GM23338 (cell line): Measurements from ENCODE around the gene GPR158. TPM values are rescaled to one million over a fixed set of nuclear protein-coding genes. Genes with fewer than 3 reads are reported as not detected.

Experiments
- ATAC-seq: fragments of 200-7000 bp; cut with Tn5 transposase; 3 replicates; pipeline ENCODE4 v1.9.1; 2020
- DNase-seq: peaks from one replicate; pipeline ENCODE4 v3.0.0-alpha.2; 2015; ENCODE audit warnings: low spot score
- H2AFZ ChIP-seq: fragments of 200-600 bp; sonication (generic); 2 replicates; pipeline ENCODE4 v1.8.0; 2016; ENCODE audit warnings: antibody characterized with exemption, mild to moderate bottlenecking, moderate library complexity
- H3F3A ChIP-seq: fragments of 200-600 bp; sonication (generic); replicated peaks from 2 replicates; pipeline ENCODE4 v1.8.0; 2017; ENCODE audit warnings: antibody characterized with exemption, mixed run types, low read depth
- H3K27ac ChIP-seq: fragments of 200-600 bp; sonication (generic); 2 replicates; pipeline ENCODE4 v1.6.1; 2016; ENCODE audit warnings: low read depth
- H3K27me3 ChIP-seq: fragments of 200-600 bp; sonication (generic); 2 replicates; pipeline ENCODE4 v1.8.0; 2016; ENCODE audit warnings: mild to moderate bottlenecking, mixed run types, moderate library complexity; ENCODE audit not compliant: insufficient read depth
- H3K36me3 ChIP-seq: fragments of 200-600 bp; sonication (generic); 2 replicates; pipeline ENCODE4 v1.8.0; 2016; ENCODE audit warnings: mild to moderate bottlenecking; ENCODE audit not compliant: insufficient read depth
- H3K4me1 ChIP-seq: fragments of 200-600 bp; sonication (generic); 2 replicates; pipeline ENCODE4 v1.8.0; 2016; ENCODE audit warnings: mild to moderate bottlenecking, moderate library complexity; ENCODE audit not compliant: insufficient read depth
- H3K4me2 ChIP-seq: fragments of 200-600 bp; sonication (generic); 2 replicates; pipeline ENCODE4 v1.7.1; 2017; ENCODE audit warnings: mixed run types
- H3K4me3 ChIP-seq: fragments of 200-600 bp; sonication (generic); 2 replicates; pipeline ENCODE4 v1.6.1; 2016; ENCODE audit warnings: mixed run types
- H3K79me2 ChIP-seq: fragments of 200-600 bp; sonication (generic); replicated peaks from 2 replicates; pipeline ENCODE4 v1.8.0; 2017; ENCODE audit warnings: mild to moderate bottlenecking; ENCODE audit not compliant: insufficient read depth
- H3K9me2 ChIP-seq: fragments of 200-600 bp; sonication (generic); 2 replicates; pipeline ENCODE4 v1.8.0; 2017; ENCODE audit not compliant: insufficient read depth
- H4K20me1 ChIP-seq: fragments of 200-600 bp; sonication (generic); replicated peaks from 2 replicates; pipeline ENCODE4 v1.8.0; 2017; ENCODE audit warnings: mild to moderate bottlenecking; ENCODE audit not compliant: insufficient read depth
- H3K27ac Mint-ChIP-seq: 2 replicates; pipeline ENCODE4 v1.8.0; 2020; ENCODE audit warnings: inconsistent platforms, mild to moderate bottlenecking, moderate library complexity, mixed read lengths
- H3K27me3 Mint-ChIP-seq: 3 replicates; pipeline ENCODE4 v1.8.0; 2022; ENCODE audit warnings: low read depth, mild to moderate bottlenecking, moderate library complexity, mixed read lengths, inconsistent platforms; ENCODE audit not compliant: insufficient read depth, poor library complexity
- H3K36me3 Mint-ChIP-seq: 3 replicates; pipeline ENCODE4 v1.8.0; 2021; ENCODE audit warnings: low read depth, mild to moderate bottlenecking, inconsistent platforms, moderate library complexity, mixed read lengths
- H3K4me1 Mint-ChIP-seq: 3 replicates; pipeline ENCODE4 v1.8.0; 2020; ENCODE audit warnings: mild to moderate bottlenecking, inconsistent platforms, mixed read lengths
- H3K4me3 Mint-ChIP-seq: 3 replicates; pipeline ENCODE4 v1.8.0; 2021; ENCODE audit warnings: moderate library complexity, mild to moderate bottlenecking, inconsistent platforms, mixed read lengths
- H3K9me3 Mint-ChIP-seq: 3 replicates; pipeline ENCODE4 v1.8.0; 2020; ENCODE audit warnings: moderate library complexity, mild to moderate bottlenecking, inconsistent platforms, mixed read lengths
- CREB1 ChIP-seq: fragments of 250-450 bp; sonication (Bioruptor Pico); IDR thresholded peaks from 2 replicates; pipeline ENCODE4 v1.5.0; 2020; ENCODE audit warnings: low read depth, mild to moderate bottlenecking, moderate library complexity
- EZH2 ChIP-seq: fragments of 200-600 bp; sonication (generic); IDR thresholded peaks from one replicate; pipeline ENCODE4 v1.8.0; 2017; ENCODE audit warnings: antibody characterized with exemption, mild to moderate bottlenecking, low read depth; ENCODE audit not compliant: unreplicated experiment
- EZH2phosphoT487 ChIP-seq: fragments of 200-600 bp; sonication (generic); IDR thresholded peaks from one replicate; pipeline ENCODE4 v1.8.1; 2018; ENCODE audit warnings: antibody characterized with exemption; ENCODE audit not compliant: unreplicated experiment
- JUNB ChIP-seq: IDR thresholded peaks from one replicate; pipeline ENCODE4 v1.6.1; 2016; ENCODE audit warnings: antibody characterized with exemption; ENCODE audit not compliant: unreplicated experiment
- NANOG ChIP-seq: IDR thresholded peaks from 2 replicates; pipeline ENCODE4 v1.6.1; 2016; ENCODE audit warnings: antibody characterized with exemption, borderline replicate concordance
- POLR2AphosphoS5 ChIP-seq: IDR thresholded peaks from 2 replicates; pipeline ENCODE4 v1.6.1; 2016; ENCODE audit warnings: antibody characterized with exemption, low read depth
- STAT1 ChIP-seq: IDR thresholded peaks from one replicate; pipeline ENCODE4 v1.6.1; 2016; ENCODE audit warnings: antibody characterized with exemption; ENCODE audit not compliant: unreplicated experiment
- ZNF114 ChIP-seq: fragments of 250-450 bp; sonication (Bioruptor Pico); IDR thresholded peaks from 2 replicates; pipeline ENCODE4 v1.5.0; 2020; ENCODE audit warnings: mild to moderate bottlenecking, moderate library complexity
- ZNF331 ChIP-seq: fragments of 250-450 bp; sonication (Bioruptor Pico); IDR thresholded peaks from 2 replicates; pipeline ENCODE4 v1.5.0; 2020; ENCODE audit warnings: low read depth, mild to moderate bottlenecking, moderate library complexity
- polyA plus RNA-seq: library from polyadenylated mRNA; unstranded; fragments of >200 nt; fragmentation: Nextera tagmentation; extraction: Ambion mirVana; gene quantifications from 2 replicates; pipeline ENCODE4 v1.2.1, GENCODE V29; 2016
- total RNA-seq: library from RNA; depleted of rRNA; stranded (reverse); fragments of >200 nt; shearing (Covaris generic); gene quantifications from 2 replicates; pipeline ENCODE4 v1.2.3, GENCODE V29; 2014
- TF ChIP-seq, protein P1 (sequence below): IDR thresholded peaks from one replicate; pipeline ENCODE4 v1.6.1; 2018; ENCODE audit warnings: antibody characterized with exemption; ENCODE audit not compliant: unreplicated experiment
- TF ChIP-seq, protein P2 (sequence below): fragments of 250-450 bp; sonication (Bioruptor Pico); IDR thresholded peaks from 2 replicates; pipeline ENCODE4 v1.5.0; 2020; ENCODE audit warnings: mild to moderate bottlenecking, moderate library complexity
- TF ChIP-seq, protein P3 (sequence below): IDR thresholded peaks from 2 replicates; pipeline ENCODE4 v1.6.1; 2016; ENCODE audit warnings: antibody characterized with exemption
- TF ChIP-seq, protein P4 (sequence below), 2 experiments: fragments of 200-600 bp in 1 of 2; sonication (generic) in 1 of 2; conservative IDR thresholded peaks; 2 replicates each; pipeline versions ENCODE4 v1.5.1 to v1.6.1; 2016 to 2017; ENCODE audit warnings: antibody characterized with exemption in 2 of 2, low read depth in 2 of 2, mild to moderate bottlenecking in 2 of 2, moderate library complexity in 1 of 2

GPR158 gene
- total and polyA plus RNA-seq, 2 experiments from 2014 or later, result 0.13 to 1.5 TPM

DNA sequence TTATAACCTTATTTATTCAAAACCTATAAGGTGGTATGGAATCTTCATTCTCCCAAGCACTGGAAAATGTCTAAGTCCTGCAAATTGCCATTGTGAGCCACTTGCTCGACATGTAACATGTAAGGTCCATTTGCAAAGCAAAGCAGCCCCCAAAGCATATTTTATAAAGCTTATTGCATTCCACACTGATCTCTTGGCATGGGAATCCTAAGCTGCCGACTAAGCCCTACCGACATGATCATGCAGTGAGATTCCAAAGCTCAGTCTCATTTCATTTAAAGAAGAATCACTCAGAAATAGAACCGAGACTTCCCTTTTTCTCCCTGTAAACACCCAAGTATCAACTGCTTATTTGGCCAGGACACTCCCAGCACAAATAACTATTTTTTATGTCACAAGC is 425.9 kb downstream of the GPR158 start:
- H3K79me2 ChIP-seq, result no peaks in the 10 kb centered on the region
- Mint-ChIP-seq H3K27ac (no peak overlapping the region), H3K4me1 (no peaks in the 10 kb centered on the region; the same call in 2 of the 3 replicates), H3K27me3 (no peaks in the 10 kb centered on the region), H3K4me3 (no peak overlapping the region), H3K36me3 (no peaks in the 10 kb centered on the region), H3K9me3 (no peaks in the 10 kb centered on the region)
- TF ChIP-seq CREB1, result no peak
- TF ChIP-seq ZNF114 (CRISPR knock-in tag), result no peak
- TF ChIP-seq, protein P1, sequence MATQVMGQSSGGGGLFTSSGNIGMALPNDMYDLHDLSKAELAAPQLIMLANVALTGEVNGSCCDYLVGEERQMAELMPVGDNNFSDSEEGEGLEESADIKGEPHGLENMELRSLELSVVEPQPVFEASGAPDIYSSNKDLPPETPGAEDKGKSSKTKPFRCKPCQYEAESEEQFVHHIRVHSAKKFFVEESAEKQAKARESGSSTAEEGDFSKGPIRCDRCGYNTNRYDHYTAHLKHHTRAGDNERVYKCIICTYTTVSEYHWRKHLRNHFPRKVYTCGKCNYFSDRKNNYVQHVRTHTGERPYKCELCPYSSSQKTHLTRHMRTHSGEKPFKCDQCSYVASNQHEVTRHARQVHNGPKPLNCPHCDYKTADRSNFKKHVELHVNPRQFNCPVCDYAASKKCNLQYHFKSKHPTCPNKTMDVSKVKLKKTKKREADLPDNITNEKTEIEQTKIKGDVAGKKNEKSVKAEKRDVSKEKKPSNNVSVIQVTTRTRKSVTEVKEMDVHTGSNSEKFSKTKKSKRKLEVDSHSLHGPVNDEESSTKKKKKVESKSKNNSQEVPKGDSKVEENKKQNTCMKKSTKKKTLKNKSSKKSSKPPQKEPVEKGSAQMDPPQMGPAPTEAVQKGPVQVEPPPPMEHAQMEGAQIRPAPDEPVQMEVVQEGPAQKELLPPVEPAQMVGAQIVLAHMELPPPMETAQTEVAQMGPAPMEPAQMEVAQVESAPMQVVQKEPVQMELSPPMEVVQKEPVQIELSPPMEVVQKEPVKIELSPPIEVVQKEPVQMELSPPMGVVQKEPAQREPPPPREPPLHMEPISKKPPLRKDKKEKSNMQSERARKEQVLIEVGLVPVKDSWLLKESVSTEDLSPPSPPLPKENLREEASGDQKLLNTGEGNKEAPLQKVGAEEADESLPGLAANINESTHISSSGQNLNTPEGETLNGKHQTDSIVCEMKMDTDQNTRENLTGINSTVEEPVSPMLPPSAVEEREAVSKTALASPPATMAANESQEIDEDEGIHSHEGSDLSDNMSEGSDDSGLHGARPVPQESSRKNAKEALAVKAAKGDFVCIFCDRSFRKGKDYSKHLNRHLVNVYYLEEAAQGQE, result no peak
- TF ChIP-seq, protein P2, sequence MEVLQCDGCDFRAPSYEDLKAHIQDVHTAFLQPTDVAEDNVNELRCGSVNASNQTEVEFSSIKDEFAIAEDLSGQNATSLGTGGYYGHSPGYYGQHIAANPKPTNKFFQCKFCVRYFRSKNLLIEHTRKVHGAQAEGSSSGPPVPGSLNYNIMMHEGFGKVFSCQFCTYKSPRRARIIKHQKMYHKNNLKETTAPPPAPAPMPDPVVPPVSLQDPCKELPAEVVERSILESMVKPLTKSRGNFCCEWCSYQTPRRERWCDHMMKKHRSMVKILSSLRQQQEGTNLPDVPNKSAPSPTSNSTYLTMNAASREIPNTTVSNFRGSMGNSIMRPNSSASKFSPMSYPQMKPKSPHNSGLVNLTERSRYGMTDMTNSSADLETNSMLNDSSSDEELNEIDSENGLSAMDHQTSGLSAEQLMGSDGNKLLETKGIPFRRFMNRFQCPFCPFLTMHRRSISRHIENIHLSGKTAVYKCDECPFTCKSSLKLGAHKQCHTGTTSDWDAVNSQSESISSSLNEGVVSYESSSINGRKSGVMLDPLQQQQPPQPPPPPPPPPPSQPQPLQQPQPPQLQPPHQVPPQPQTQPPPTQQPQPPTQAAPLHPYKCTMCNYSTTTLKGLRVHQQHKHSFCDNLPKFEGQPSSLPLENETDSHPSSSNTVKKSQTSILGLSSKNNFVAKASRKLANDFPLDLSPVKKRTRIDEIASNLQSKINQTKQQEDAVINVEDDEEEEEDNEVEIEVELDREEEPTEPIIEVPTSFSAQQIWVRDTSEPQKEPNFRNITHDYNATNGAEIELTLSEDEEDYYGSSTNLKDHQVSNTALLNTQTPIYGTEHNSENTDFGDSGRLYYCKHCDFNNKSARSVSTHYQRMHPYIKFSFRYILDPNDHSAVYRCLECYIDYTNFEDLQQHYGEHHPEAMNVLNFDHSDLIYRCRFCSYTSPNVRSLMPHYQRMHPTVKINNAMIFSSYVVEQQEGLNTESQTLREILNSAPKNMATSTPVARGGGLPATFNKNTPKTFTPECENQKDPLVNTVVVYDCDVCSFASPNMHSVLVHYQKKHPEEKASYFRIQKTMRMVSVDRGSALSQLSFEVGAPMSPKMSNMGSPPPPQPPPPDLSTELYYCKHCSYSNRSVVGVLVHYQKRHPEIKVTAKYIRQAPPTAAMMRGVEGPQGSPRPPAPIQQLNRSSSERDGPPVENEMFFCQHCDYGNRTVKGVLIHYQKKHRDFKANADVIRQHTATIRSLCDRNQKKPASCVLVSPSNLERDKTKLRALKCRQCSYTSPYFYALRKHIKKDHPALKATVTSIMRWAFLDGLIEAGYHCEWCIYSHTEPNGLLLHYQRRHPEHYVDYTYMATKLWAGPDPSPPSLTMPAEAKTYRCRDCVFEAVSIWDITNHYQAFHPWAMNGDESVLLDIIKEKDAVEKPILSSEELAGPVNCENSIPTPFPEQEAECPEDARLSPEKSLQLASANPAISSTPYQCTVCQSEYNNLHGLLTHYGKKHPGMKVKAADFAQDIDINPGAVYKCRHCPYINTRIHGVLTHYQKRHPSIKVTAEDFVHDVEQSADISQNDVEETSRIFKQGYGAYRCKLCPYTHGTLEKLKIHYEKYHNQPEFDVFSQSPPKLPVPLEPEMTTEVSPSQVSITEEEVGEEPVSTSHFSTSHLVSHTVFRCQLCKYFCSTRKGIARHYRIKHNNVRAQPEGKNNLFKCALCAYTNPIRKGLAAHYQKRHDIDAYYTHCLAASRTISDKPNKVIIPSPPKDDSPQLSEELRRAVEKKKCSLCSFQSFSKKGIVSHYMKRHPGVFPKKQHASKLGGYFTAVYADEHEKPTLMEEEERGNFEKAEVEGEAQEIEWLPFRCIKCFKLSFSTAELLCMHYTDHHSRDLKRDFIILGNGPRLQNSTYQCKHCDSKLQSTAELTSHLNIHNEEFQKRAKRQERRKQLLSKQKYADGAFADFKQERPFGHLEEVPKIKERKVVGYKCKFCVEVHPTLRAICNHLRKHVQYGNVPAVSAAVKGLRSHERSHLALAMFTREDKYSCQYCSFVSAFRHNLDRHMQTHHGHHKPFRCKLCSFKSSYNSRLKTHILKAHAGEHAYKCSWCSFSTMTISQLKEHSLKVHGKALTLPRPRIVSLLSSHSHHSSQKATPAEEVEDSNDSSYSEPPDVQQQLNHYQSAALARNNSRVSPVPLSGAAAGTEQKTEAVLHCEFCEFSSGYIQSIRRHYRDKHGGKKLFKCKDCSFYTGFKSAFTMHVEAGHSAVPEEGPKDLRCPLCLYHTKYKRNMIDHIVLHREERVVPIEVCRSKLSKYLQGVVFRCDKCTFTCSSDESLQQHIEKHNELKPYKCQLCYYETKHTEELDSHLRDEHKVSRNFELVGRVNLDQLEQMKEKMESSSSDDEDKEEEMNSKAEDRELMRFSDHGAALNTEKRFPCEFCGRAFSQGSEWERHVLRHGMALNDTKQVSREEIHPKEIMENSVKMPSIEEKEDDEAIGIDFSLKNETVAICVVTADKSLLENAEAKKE (CRISPR knock-in tag), result no peak
- no peak for TF ChIP-seq STAT1
- TF ChIP-seq EZH2, result no peak
- TF ChIP-seq EZH2phosphoT487, result no peak
- no peak for TF ChIP-seq NANOG
- TF ChIP-seq POLR2AphosphoS5, result no peak
- TF ChIP-seq JUNB, result no peak
- TF ChIP-seq ZNF331 (CRISPR knock-in tag), result no peak
- TF ChIP-seq, protein P3, sequence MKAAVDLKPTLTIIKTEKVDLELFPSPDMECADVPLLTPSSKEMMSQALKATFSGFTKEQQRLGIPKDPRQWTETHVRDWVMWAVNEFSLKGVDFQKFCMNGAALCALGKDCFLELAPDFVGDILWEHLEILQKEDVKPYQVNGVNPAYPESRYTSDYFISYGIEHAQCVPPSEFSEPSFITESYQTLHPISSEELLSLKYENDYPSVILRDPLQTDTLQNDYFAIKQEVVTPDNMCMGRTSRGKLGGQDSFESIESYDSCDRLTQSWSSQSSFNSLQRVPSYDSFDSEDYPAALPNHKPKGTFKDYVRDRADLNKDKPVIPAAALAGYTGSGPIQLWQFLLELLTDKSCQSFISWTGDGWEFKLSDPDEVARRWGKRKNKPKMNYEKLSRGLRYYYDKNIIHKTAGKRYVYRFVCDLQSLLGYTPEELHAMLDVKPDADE, result no peak
- TF ChIP-seq, protein P4, sequence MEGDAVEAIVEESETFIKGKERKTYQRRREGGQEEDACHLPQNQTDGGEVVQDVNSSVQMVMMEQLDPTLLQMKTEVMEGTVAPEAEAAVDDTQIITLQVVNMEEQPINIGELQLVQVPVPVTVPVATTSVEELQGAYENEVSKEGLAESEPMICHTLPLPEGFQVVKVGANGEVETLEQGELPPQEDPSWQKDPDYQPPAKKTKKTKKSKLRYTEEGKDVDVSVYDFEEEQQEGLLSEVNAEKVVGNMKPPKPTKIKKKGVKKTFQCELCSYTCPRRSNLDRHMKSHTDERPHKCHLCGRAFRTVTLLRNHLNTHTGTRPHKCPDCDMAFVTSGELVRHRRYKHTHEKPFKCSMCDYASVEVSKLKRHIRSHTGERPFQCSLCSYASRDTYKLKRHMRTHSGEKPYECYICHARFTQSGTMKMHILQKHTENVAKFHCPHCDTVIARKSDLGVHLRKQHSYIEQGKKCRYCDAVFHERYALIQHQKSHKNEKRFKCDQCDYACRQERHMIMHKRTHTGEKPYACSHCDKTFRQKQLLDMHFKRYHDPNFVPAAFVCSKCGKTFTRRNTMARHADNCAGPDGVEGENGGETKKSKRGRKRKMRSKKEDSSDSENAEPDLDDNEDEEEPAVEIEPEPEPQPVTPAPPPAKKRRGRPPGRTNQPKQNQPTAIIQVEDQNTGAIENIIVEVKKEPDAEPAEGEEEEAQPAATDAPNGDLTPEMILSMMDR (conservative IDR thresholded peaks at IDR 0.05; ENCODE audit: low read depth in 2 of 2), result no peak
- no peak overlapping the region for H2AFZ ChIP-seq
- H3K4me2 ChIP-seq, result no peak overlapping the region
- no peaks in the 10 kb centered on the region for H3F3A ChIP-seq
- no peak overlapping the region for H3K27ac ChIP-seq
- DNase-seq, result no peak
- no peak overlapping the region for H3K4me3 ChIP-seq
- H3K27me3 ChIP-seq, result no peaks in the 10 kb centered on the region
- H3K36me3 ChIP-seq, result no peaks in the 10 kb centered on the region
- no peaks in the 10 kb centered on the region for H4K20me1 ChIP-seq
- no peaks in the 10 kb centered on the region for H3K9me2 ChIP-seq
- no peak for ATAC-seq
- no peaks in the 10 kb centered on the region for H3K4me1 ChIP-seq
